Measurements from ENCODE around the gene PAXX. TPM values are rescaled to one million over a fixed set of nuclear protein-coding genes. Genes with fewer than 3 reads are reported as not detected.

PAXX gene
- polyA plus RNA-seq, 1 donor from 2014 or later = 276 TPM

DNA sequence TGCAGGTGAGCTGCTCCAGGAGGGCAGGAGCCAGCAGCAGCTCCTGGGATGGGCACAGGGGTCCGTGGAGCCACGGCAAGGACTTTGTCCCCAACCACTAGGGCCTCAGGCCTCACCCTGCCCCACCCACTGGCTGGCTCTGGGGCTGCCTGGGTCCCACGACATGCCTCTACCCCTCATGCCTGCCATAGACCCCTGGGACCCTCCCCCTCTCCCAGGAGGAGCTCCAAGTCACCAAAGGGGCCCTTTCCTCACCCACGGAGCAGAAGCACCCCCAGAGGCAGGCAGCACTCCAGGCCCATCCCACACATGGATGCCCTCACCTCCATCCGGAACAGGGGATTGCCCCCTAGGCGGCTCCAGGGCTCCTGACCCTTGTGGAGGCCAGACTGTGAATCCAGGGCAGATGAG, 29.4 kb downstream of the PAXX start:
- Histone ChIP-seq H3K36me3 (ENCODE audit: insufficient read depth, low read length) (peaks cover 4% of the 10 kb centered on the region), H3K4me2 (ENCODE audit: low read length) (no peak overlapping the region), H2AFZ (ENCODE audit: low read depth, low read length) (no peak overlapping the region), H3K4me3 (ENCODE audit: low read length) (no peak overlapping the region), H3K79me2 (replicated peaks; ENCODE audit: insufficient read depth, low read length) (no peaks in the 10 kb centered on the region), H3K27ac (ENCODE audit: low read length) (no peak overlapping the region), H3K9me2 (ENCODE audit: insufficient read depth, low read length) (no peaks in the 10 kb centered on the region), H3K27me3 (ENCODE audit: insufficient read depth, low read depth, low read length) (no peaks in the 10 kb centered on the region), H3K9me3 (ENCODE audit: low read length) (no peaks in the 10 kb centered on the region), H3K9ac (ENCODE audit: low read length) (no peak overlapping the region), H4K20me1 (ENCODE audit: insufficient read depth) (no peaks in the 10 kb centered on the region), H3F3A (ENCODE audit: insufficient read depth, low read length, poor library complexity, severe bottlenecking) (no peaks in the 10 kb centered on the region)
- no peak for TF ChIP-seq EP300 (conservative IDR thresholded peaks at IDR 0.05; ENCODE audit: poor library complexity, severe bottlenecking)
- TF ChIP-seq EZH2 (IDR thresholded peaks at IDR 0.05; ENCODE audit: borderline replicate concordance, insufficient read depth, low read length, poor library complexity, severe bottlenecking) = no peak
- TF ChIP-seq RAD21 (conservative IDR thresholded peaks at IDR 0.05) = no peak
- TF ChIP-seq SMC3 (conservative IDR thresholded peaks at IDR 0.05; ENCODE audit: poor library complexity) = no peak
- TF ChIP-seq TAF1 (IDR thresholded peaks at IDR 0.05; ENCODE audit: low read depth) = no peak
- TF ChIP-seq POLR2AphosphoS5 (IDR thresholded peaks at IDR 0.05) = no peak
- TF ChIP-seq MXI1 (conservative IDR thresholded peaks at IDR 0.05; ENCODE audit: poor library complexity, severe bottlenecking) = no peak
- TF ChIP-seq CTCF (IDR thresholded peaks at IDR 0.05; ENCODE audit: poor library complexity, severe bottlenecking) = no peak
- TF ChIP-seq, protein P1, sequence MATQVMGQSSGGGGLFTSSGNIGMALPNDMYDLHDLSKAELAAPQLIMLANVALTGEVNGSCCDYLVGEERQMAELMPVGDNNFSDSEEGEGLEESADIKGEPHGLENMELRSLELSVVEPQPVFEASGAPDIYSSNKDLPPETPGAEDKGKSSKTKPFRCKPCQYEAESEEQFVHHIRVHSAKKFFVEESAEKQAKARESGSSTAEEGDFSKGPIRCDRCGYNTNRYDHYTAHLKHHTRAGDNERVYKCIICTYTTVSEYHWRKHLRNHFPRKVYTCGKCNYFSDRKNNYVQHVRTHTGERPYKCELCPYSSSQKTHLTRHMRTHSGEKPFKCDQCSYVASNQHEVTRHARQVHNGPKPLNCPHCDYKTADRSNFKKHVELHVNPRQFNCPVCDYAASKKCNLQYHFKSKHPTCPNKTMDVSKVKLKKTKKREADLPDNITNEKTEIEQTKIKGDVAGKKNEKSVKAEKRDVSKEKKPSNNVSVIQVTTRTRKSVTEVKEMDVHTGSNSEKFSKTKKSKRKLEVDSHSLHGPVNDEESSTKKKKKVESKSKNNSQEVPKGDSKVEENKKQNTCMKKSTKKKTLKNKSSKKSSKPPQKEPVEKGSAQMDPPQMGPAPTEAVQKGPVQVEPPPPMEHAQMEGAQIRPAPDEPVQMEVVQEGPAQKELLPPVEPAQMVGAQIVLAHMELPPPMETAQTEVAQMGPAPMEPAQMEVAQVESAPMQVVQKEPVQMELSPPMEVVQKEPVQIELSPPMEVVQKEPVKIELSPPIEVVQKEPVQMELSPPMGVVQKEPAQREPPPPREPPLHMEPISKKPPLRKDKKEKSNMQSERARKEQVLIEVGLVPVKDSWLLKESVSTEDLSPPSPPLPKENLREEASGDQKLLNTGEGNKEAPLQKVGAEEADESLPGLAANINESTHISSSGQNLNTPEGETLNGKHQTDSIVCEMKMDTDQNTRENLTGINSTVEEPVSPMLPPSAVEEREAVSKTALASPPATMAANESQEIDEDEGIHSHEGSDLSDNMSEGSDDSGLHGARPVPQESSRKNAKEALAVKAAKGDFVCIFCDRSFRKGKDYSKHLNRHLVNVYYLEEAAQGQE (IDR thresholded peaks at IDR 0.05; ENCODE audit: borderline replicate concordance) = no peak

GRCh38 chr9:137021979-137022661, 29.9 kb downstream of the PAXX start:
- Histone ChIP-seq H3K4me2 (ENCODE audit: low read length) (no peak overlapping the region), H3K9me3 (ENCODE audit: low read length) (no peaks in the 10 kb centered on the region), H3K36me3 (ENCODE audit: insufficient read depth, low read length) (no peaks in the 10 kb centered on the region), H3K79me2 (replicated peaks; ENCODE audit: insufficient read depth, low read length) (peaks cover 1% of the 10 kb centered on the region), H3K4me3 (ENCODE audit: low read length) (no peak overlapping the region), H3K9me2 (ENCODE audit: insufficient read depth, low read length) (no peaks in the 10 kb centered on the region), H3K27ac (ENCODE audit: low read length) (no peak overlapping the region), H3K27me3 (ENCODE audit: insufficient read depth, low read depth, low read length) (no peaks in the 10 kb centered on the region), H3F3A (ENCODE audit: insufficient read depth, low read length, poor library complexity, severe bottlenecking) (no peaks in the 10 kb centered on the region), H3K9ac (ENCODE audit: low read length) (no peak overlapping the region), H2AFZ (ENCODE audit: low read depth, low read length) (no peak overlapping the region), H4K20me1 (ENCODE audit: insufficient read depth) (no peaks in the 10 kb centered on the region)
- no peak for TF ChIP-seq EZH2 (IDR thresholded peaks at IDR 0.05; ENCODE audit: borderline replicate concordance, insufficient read depth, low read length, poor library complexity, severe bottlenecking)
- TF ChIP-seq SMC3 (conservative IDR thresholded peaks at IDR 0.05; ENCODE audit: poor library complexity) = no peak
- no peak for TF ChIP-seq RAD21 (conservative IDR thresholded peaks at IDR 0.05)
- TF ChIP-seq MXI1 (conservative IDR thresholded peaks at IDR 0.05; ENCODE audit: poor library complexity, severe bottlenecking) = no peak
- no peak for TF ChIP-seq EP300 (conservative IDR thresholded peaks at IDR 0.05; ENCODE audit: poor library complexity, severe bottlenecking)
- TF ChIP-seq POLR2AphosphoS5 (IDR thresholded peaks at IDR 0.05) = no peak
- TF ChIP-seq, protein P1 (IDR thresholded peaks at IDR 0.05; ENCODE audit: borderline replicate concordance) = no peak
- TF ChIP-seq TAF1 (IDR thresholded peaks at IDR 0.05; ENCODE audit: low read depth) = no peak
- no peak for TF ChIP-seq CTCF (IDR thresholded peaks at IDR 0.05; ENCODE audit: poor library complexity, severe bottlenecking)

All from neural cell (in vitro differentiated cells).